Body of pancreas (tissue), 4 donors: ENCODE measurements around the gene FAM83B. TPM values are rescaled to one million over a fixed set of nuclear protein-coding genes. Genes with fewer than 3 reads are reported as not detected.
"Not testable (repeated sequence)": the region's sequence is repeated elsewhere in the genome, so short reads cannot be mapped to it uniquely, and the experiment has no call there.

ENCODE experiments used
- ATAC-seq: fragments of 150-250 bp; one replicate; pipeline ENCODE4 v1.9.1; 2016
- DNase-seq, 4 donors: peaks; one replicate each; pipeline ENCODE4 v3.0.0-alpha.2; 2019
- H3K27ac ChIP-seq, 4 donors: fragments of 200-600 bp; sonication (generic); 1 replicate in 3 of 4; 2 replicates in 1 of 4; pipeline versions ENCODE4 v1.5.1 to v1.6.1; 2016 to 2019; ENCODE audit warnings: mild to moderate bottlenecking in 1 of 4, mixed read lengths in 1 of 4, moderate library complexity in 1 of 4
- H3K27me3 ChIP-seq, 2 donors: fragments of 200-600 bp; sonication (generic); one replicate each; pipeline ENCODE4 v1.6.0; 2016; ENCODE audit warnings: mild to moderate bottlenecking in 1 of 2
- H3K36me3 ChIP-seq, 2 donors: fragments of 200-600 bp; sonication (generic); replicated peaks in 1 of 2; 2 replicates each; pipeline ENCODE4 v1.5.1; 2016; ENCODE audit warnings: low read depth in 2 of 2; ENCODE audit not compliant: insufficient read depth in 1 of 2
- H3K4me1 ChIP-seq: fragments of 200-600 bp; sonication (generic); one replicate; pipeline ENCODE4 v1.6.0; 2016
- H3K4me3 ChIP-seq, 2 donors: fragments of 200-600 bp; sonication (generic); 1 replicate in 1 of 2; 2 replicates in 1 of 2; pipeline ENCODE4 v1.5.1; 2016 to 2019
- H3K9me3 ChIP-seq, 3 donors: fragments of 200-600 bp; sonication (generic); 1 replicate in 2 of 3; 2 replicates in 1 of 3; pipeline ENCODE4 v1.5.1; 2016
- POLR2A ChIP-seq, 3 donors: fragments of 450-650 bp; IDR thresholded peaks; one replicate each; pipeline ENCODE4 v1.6.1; 2016; ENCODE audit warnings: antibody characterized with exemption in 3 of 3, mild to moderate bottlenecking in 2 of 3
- WGBS, 2 donors: methylation state at CpG; one replicate each; pipeline ENCODE4 v1.1.5; 2017; 5-methylcytosine and 5-hydroxymethylcytosine counted together
- intact Hi-C: fragments of 100-400 bp; cut with DNase I; formaldehyde crosslinking; loops from one replicate; pipeline ENCODE4 v1.15.1; 2023
- total RNA-seq, 2 donors: library from RNA; depleted of rRNA; stranded (reverse); fragments of >200 nt; gene quantifications; one replicate each; pipeline ENCODE4 v1.1.0, GENCODE V29; 2016
- TF ChIP-seq, protein P1 (sequence below), 7 experiments: fragments of 450-650 bp in 4 of 7; fragments of 200-600 bp in 3 of 7; sonication (generic) in 3 of 7; IDR thresholded peaks; one replicate each; pipeline ENCODE4 v1.5.1; 2016 to 2019; ENCODE audit warnings: antibody characterized with exemption in 7 of 7

The FAM83B gene
- total RNA-seq, 2 donors from 2014 or later = 3.4 to 6.9 TPM

DNA sequence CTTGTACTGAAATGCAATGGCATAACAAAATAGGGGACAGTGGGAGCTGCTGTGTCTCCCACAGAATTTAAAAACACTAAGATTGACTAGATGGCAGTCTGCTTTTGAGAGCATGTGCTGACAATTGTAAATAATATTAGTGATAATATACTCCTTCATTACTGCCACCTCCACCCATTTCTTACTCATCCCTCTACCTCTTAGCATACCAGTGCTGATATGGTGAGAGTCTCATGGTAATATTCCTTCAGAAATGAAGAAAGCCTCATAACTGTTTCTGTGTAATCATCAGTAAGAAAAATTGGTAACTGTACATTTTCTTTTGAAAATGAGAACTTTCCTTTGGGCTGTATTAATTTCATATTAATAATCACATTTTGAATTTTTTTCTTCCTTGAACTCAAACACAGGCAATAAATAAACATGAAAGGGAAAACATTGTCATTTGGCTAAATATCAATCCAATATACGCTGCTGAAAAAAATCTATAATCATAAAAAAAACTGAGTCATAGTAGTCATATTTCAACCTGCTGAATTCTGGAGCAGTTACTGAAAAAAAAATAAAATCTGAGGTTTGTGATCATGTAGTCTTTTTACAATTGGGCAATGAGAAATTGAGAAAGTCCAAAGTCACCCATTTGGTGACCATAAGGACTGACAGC is 34.6 kb downstream of the FAM83B start:
- 29 to 52% methylated on average over 1 of the region's 1 CpG for WGBS, 2 donors

DNA sequence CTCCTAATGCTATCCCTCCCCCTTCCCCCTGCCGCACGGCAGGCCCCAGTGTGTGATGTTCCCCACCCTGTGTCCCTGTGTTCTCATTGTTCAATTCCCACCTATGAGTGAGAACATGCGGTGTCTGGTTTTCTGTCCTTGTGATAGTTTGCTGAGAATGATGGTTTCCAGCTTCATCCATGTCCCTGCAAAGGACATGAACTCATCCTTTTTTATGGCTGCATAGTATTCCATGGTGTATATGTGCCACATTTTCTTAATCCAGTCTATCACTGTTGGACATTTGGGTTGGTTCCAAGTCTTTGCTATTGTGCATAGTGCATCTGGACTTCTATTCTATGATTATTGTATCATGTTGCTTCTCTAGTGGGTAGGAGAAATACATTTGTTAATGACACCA is 35.3 kb downstream of the FAM83B start:
- WGBS, 2 donors = 92 to 100% methylated on average over 3 of the region's 3 CpGs
- H3K4me1 ChIP-seq, DNase-seq, H3K36me3 ChIP-seq, ATAC-seq, H3K4me3 ChIP-seq, H3K27ac ChIP-seq, H3K27me3 ChIP-seq, intact Hi-C loops, H3K9me3 ChIP-seq: not testable (repeated sequence)

More for the DNA sequence above, 34.6 kb downstream of the FAM83B start:
- peaks cover 0 to 1% of the 10 kb centered on the region in 2 donors for H3K36me3 ChIP-seq
- TF ChIP-seq, protein P1, sequence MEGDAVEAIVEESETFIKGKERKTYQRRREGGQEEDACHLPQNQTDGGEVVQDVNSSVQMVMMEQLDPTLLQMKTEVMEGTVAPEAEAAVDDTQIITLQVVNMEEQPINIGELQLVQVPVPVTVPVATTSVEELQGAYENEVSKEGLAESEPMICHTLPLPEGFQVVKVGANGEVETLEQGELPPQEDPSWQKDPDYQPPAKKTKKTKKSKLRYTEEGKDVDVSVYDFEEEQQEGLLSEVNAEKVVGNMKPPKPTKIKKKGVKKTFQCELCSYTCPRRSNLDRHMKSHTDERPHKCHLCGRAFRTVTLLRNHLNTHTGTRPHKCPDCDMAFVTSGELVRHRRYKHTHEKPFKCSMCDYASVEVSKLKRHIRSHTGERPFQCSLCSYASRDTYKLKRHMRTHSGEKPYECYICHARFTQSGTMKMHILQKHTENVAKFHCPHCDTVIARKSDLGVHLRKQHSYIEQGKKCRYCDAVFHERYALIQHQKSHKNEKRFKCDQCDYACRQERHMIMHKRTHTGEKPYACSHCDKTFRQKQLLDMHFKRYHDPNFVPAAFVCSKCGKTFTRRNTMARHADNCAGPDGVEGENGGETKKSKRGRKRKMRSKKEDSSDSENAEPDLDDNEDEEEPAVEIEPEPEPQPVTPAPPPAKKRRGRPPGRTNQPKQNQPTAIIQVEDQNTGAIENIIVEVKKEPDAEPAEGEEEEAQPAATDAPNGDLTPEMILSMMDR (IDR thresholded peaks at IDR 0.05) = no peak
- no peak for TF ChIP-seq POLR2A (IDR thresholded peaks at IDR 0.05)
- no peaks in the 10 kb centered on the region for H3K27me3 ChIP-seq
- ATAC-seq = no peak
- H3K27ac ChIP-seq = no peak overlapping the region
- DNase-seq = no peak
- H3K4me1 ChIP-seq = no peaks in the 10 kb centered on the region
- intact Hi-C loops = no loop called here
- no peak overlapping the region for H3K4me3 ChIP-seq
- H3K9me3 ChIP-seq = no peaks in the 10 kb centered on the region

DNA sequence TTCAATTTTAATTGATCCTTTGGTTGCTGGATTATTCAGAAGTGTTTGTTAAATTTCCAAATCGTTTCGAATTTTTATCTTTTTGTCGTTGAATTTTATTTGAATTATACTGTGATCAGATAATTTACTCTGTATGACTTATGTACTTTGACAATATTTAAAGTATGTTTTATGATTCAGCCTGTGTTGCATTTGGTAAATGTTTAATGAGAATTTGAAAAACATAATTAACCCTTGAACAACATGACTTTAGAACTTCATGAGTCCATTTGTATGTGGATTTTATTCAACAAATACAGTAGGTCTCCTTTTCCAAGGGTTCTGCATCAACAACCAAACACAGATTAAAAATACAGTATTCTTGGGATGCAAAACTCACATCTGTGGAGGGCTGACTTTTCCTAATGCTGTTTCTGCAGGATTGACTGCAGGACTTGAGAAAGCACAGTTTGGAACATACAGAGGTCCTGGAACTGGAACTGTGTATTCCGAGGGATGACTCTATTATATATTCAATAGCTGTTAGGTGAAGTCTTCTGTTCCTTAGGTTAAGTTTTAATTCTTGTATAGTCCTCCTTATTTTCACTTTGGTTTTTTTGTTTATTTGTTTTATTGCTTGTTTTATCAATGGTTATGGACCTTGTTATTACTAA is 40.5 kb downstream of the FAM83B start:
- H3K9me3 ChIP-seq = no peaks in the 10 kb centered on the region
- peaks cover 0 to 3% of the 10 kb centered on the region in 2 donors for H3K36me3 ChIP-seq
- TF ChIP-seq POLR2A (IDR thresholded peaks at IDR 0.05) = no peak
- TF ChIP-seq, protein P1 (IDR thresholded peaks at IDR 0.05) = no peak
- no peak for ATAC-seq
- peaks cover 4% of the 10 kb centered on the region for H3K4me1 ChIP-seq
- no peak overlapping the region for H3K27ac ChIP-seq
- no peak for DNase-seq
- 33 to 35% methylated on average over 4 of the region's 4 CpGs for WGBS, 2 donors
- H3K27me3 ChIP-seq = no peaks in the 10 kb centered on the region
- no peak overlapping the region for H3K4me3 ChIP-seq
- intact Hi-C loops = no loop called here

DNA sequence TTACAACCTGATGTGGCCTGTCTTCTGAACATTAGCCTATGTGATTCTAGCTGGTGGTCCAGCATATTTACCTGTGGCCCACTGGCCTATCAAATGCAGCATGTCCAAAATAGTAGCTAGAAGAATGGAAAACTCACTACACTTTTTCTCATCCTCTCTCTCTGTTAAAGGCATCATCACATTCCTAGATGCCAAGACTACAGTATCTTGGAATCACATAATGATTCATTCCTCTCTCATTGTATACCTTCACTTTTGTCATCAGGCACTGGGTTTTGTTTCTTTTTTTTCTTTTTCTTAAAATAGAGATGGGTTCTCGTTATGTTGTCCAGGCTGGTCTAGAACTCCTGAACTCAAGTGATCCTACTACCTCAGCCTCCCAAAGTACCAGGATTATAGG is 45.0 kb downstream of the FAM83B start:
- H3K4me1 ChIP-seq = peaks cover 4% of the 10 kb centered on the region
- DNase-seq = no peak
- intact Hi-C loops = no loop called here
- no peak for ATAC-seq
- H3K9me3 ChIP-seq = no peaks in the 10 kb centered on the region
- no peaks in the 10 kb centered on the region for H3K36me3 ChIP-seq
- TF ChIP-seq, protein P1 (IDR thresholded peaks at IDR 0.05) = no peak
- TF ChIP-seq POLR2A (IDR thresholded peaks at IDR 0.05) = no peak
- H3K27me3 ChIP-seq = no peaks in the 10 kb centered on the region
- no peak overlapping the region for H3K4me3 ChIP-seq
- H3K27ac ChIP-seq = no peak overlapping the region
- WGBS, 2 donors = 84% methylated on average over 1 of the region's 1 CpG

DNA sequence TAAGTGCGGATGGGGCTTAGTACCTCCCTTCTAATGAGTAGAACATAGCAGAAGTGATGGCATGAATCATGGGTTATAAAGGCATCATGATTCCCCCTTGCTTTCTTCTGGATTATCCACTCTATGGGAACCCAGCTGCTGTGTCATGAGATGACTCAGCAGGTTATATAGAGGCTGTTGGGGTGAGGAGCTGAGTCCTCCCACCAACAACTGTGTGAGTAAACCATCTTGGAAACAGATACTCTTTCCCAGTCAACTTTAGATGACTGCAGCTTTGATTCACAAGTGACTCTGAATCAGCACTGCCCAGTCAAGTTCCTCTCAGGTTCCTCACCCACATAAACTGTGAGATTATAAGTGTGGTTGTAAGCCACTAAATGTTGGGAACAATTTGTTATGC is 46.3 kb downstream of the FAM83B start:
- Histone ChIP-seq H3K4me1 (no peaks in the 10 kb centered on the region), H3K4me3 (no peak overlapping the region), H3K27me3 (no peaks in the 10 kb centered on the region), H3K36me3 (no peaks in the 10 kb centered on the region), H3K9me3 (no peaks in the 10 kb centered on the region), H3K27ac (no peak overlapping the region)
- no peak for ATAC-seq
- no peak for DNase-seq
- TF ChIP-seq POLR2A (IDR thresholded peaks at IDR 0.05) = no peak
- TF ChIP-seq, protein P1 (IDR thresholded peaks at IDR 0.05) = no peak
- 88 to 89% methylated on average over 1 of the region's 1 CpG for WGBS, 2 donors
- intact Hi-C loops = no loop called here
